ENCODE data around the gene CNTNAP2.

- TF ChIP-seq CTCF (conservative IDR thresholded peaks at IDR 0.05; ENCODE audit: low read depth, low read length) (no peak), SMC3 (IDR thresholded peaks at IDR 0.05; ENCODE audit: low read depth, low read length) (no peak), RFX5 (IDR thresholded peaks at IDR 0.05; ENCODE audit: low read depth, low read length) (no peak), CHD1 (IDR thresholded peaks at IDR 0.05; ENCODE audit: low read depth, low read length) (no peak), FOS (IDR thresholded peaks at IDR 0.05; ENCODE audit: low read depth, low read length) (no peak), NFE2L2 (IDR thresholded peaks at IDR 0.05; ENCODE audit: low read depth, low read length) (no peak), POLR2A (IDR thresholded peaks at IDR 0.05; ENCODE audit: low read depth, low read length) (no peak), USF2 (IDR thresholded peaks at IDR 0.05; ENCODE audit: low read depth, low read length) (no peak), RAD21 (IDR thresholded peaks at IDR 0.05; ENCODE audit: low read length) (no peak), RCOR1 (IDR thresholded peaks at IDR 0.05; ENCODE audit: insufficient replicate concordance, low read length) (no peak), MAFK (IDR thresholded peaks at IDR 0.05; ENCODE audit: low read depth, low read length) (no peak), BHLHE40 (IDR thresholded peaks at IDR 0.05; ENCODE audit: low read depth, low read length) (no peak)
These were observed 1966.8 kb downstream of the CNTNAP2 start for GRCh38 chr7:148083448-148083847.
